Heart right ventricle (tissue), 16 donors: ENCODE measurements around the gene SPC24. TPM values are rescaled to one million over a fixed set of nuclear protein-coding genes. Genes with fewer than 3 reads are reported as not detected.

Source experiments
- ATAC-seq, 8 donors: fragments of 200-7000 bp; cut with Tn5 transposase; one replicate each; pipeline ENCODE4 v1.9.1; 2020; ENCODE audit warnings: mild to moderate bottlenecking in 8 of 8, moderate library complexity in 8 of 8, moderate number of reproducible peaks in 1 of 8
- DNase-seq, 2 donors: peaks; one replicate each; pipeline ENCODE4 v3.0.0-alpha.2; 2020
- H3K27ac ChIP-seq, 10 donors: fragments of 200-600 bp; sonication (generic) in 2 of 10; one replicate each; pipeline versions ENCODE4 v1.5.0 to v1.8.0; 2020 to 2022; ENCODE audit warnings: mild to moderate bottlenecking in 3 of 10
- H3K27me3 ChIP-seq, 7 donors: fragments of 200-600 bp; one replicate each; pipeline ENCODE4 v1.8.0; 2021 to 2022; ENCODE audit warnings: mild to moderate bottlenecking in 2 of 7
- H3K36me3 ChIP-seq, 9 donors: fragments of 200-600 bp; sonication (generic) in 1 of 9; one replicate each; pipeline versions ENCODE4 v1.5.0 to v1.8.0; 2020 to 2022; ENCODE audit warnings: mild to moderate bottlenecking in 2 of 9
- H3K4me1 ChIP-seq, 9 donors: fragments of 200-600 bp; sonication (generic) in 1 of 9; one replicate each; pipeline versions ENCODE4 v1.5.0 to v1.8.0; 2020 to 2022; ENCODE audit warnings: mild to moderate bottlenecking in 4 of 9
- H3K4me3 ChIP-seq, 10 donors: fragments of 200-600 bp; sonication (generic) in 2 of 10; one replicate each; pipeline versions ENCODE4 v1.5.0 to v1.8.0; 2020 to 2022; ENCODE audit warnings: mild to moderate bottlenecking in 7 of 10, moderate library complexity in 2 of 10
- H3K9me3 ChIP-seq, 11 donors: fragments of 200-600 bp in 10 of 11; sonication (generic) in 2 of 11; one replicate each; pipeline versions ENCODE4 v1.5.0 to v1.8.0; 2013 to 2022; ENCODE audit warnings: mild to moderate bottlenecking in 2 of 11, control low read depth in 1 of 11, moderate library complexity in 1 of 11
- WGBS, 2 donors: extraction: QIAGEN DNeasy Blood & Tissue Kit; methylation state at CpG; one replicate each; pipeline ENCODE4 v1.1.7; 2013; ENCODE audit warnings: inconsistent platforms in 1 of 2; 5-methylcytosine and 5-hydroxymethylcytosine counted together
- intact Hi-C, 10 donors: fragments of 100-400 bp; cut with DNase I; formaldehyde crosslinking; loops; one replicate each; pipeline versions ENCODE4 v1.11.1 to v1.14.2; 2022
- polyA plus RNA-seq, 2 donors: library from polyadenylated mRNA; stranded (reverse); fragments of 200-250 nt; gene quantifications; one replicate each; pipeline ENCODE4 v1.2.3, GENCODE V29; 2013
- total RNA-seq, 10 donors: library from RNA; stranded (reverse); fragmentation: NEBNext Ultra II Directional in 3 of 10; extraction: Animal tissue kit (Norgen Biotek cat#: 25700) in 3 of 10; gene quantifications; one replicate each; pipeline versions ENCODE4 v1.2.1 to v1.2.4, GENCODE V29; 2021 to 2023
- TF ChIP-seq, protein P1 (sequence below), 9 donors: fragments of 200-600 bp; sonication (generic) in 2 of 9; IDR thresholded peaks; one replicate each; pipeline versions ENCODE4 v1.5.0 to v1.8.0; 2021 to 2022; ENCODE audit warnings: antibody characterized with exemption in 9 of 9, mild to moderate bottlenecking in 5 of 9, moderate library complexity in 1 of 9
- donor health status: Arrhythmogenic right ventricular cardiomyopathy.
- donor health status: ischemic (EF 13 %, LVEDD 7.1; RV severe dilation, severe dysfunction).
- donor health status: healthy with polysubstance abuse.
- donor health status: DM: no; HTN: yes; CAD: no.
- donor health status: DM: no; HTN: no; CAD: no.
- donor health status: ischemic (EF 25% LVEDD 6.9; RV normal size, moderate dysfunction).
- donor health status: ischemic (EF 25% LVEDD 5.7; RV mildly dilated, moderate dysfunction).
- donor health status: healthy.
- donor health status: DM: yes; HTN: yes; CAD: no.
- donor health status: Ischemic cardiomyopathy.
- donor health status: ischemic (EF 35%, LVEDD 5.7; RV mildly dilated, moderate dysfunction).
- donor health status: nonischemic (EF 11% LVEDD 7.7; RV severe dilation, severe dysfunction).
- donor health status: DM: yes; HTN: yes; CAD: no.
- donor health status: PGD.
- donor health status: ischemic (EF 29% LVEDD 5.4; RV normal size, mild dysfunction).
- donor health status: nonischemic (EF 23%, LVEDD 6.1; RV moderate dilation, normal function).

SPC24 gene
- total and polyA plus RNA-seq, 12 donors = 0.93 to 8.5 (median 3.2) TPM

DNA sequence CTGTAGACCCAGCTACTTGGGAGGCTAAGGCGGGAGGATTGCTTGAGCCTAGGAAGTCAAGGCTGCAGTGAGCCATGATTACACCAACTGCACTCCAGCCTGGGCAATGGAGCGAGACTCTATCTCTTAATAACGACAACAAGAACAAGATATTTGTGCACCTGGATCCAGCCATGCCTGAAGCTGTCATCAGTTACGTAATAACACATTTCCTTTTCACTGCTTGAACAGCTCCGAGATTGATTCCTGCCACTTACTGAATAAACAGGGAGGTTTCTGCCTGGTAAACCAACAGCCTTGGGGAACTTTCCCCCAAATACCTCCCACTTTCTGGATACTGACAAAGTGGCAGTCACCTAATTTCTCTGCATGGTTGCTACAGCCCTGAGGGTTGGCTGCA lies 36.4 kb upstream of the SPC24 start:
- TF ChIP-seq, protein P1, sequence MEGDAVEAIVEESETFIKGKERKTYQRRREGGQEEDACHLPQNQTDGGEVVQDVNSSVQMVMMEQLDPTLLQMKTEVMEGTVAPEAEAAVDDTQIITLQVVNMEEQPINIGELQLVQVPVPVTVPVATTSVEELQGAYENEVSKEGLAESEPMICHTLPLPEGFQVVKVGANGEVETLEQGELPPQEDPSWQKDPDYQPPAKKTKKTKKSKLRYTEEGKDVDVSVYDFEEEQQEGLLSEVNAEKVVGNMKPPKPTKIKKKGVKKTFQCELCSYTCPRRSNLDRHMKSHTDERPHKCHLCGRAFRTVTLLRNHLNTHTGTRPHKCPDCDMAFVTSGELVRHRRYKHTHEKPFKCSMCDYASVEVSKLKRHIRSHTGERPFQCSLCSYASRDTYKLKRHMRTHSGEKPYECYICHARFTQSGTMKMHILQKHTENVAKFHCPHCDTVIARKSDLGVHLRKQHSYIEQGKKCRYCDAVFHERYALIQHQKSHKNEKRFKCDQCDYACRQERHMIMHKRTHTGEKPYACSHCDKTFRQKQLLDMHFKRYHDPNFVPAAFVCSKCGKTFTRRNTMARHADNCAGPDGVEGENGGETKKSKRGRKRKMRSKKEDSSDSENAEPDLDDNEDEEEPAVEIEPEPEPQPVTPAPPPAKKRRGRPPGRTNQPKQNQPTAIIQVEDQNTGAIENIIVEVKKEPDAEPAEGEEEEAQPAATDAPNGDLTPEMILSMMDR (IDR thresholded peaks at IDR 0.05) = no peak
- Histone ChIP-seq H3K4me3 (peak overlapping the region in 4 of 10 donors; percentile 3 to 7 (median 6)), H3K9me3 (no peaks in the 10 kb centered on the region), H3K4me1 (peaks cover 31 to 98% (median 91%) of the 10 kb centered on the region in 9 donors), H3K27me3 (peaks cover 0 to 7% (median 0%) of the 10 kb centered on the region in 7 donors), H3K27ac (peak overlapping the region in 9 of 10 donors; percentile 28 to 97 (median 75)), H3K36me3 (peaks cover 7 to 84% (median 40%) of the 10 kb centered on the region in 9 donors)
- 64 to 72% methylated on average over 5 of the region's 5 CpGs for WGBS, 2 donors
- ATAC-seq (no peak), DNase-seq (no peak)
- intact Hi-C loops = loop anchor here in 3 of 10 donors (2.0 to 5.0 kb wide), 3 partner anchors 27 to 49 kb away; partner anchors contain the start of gene SPC24 (in 1 of the 3)

DNA sequence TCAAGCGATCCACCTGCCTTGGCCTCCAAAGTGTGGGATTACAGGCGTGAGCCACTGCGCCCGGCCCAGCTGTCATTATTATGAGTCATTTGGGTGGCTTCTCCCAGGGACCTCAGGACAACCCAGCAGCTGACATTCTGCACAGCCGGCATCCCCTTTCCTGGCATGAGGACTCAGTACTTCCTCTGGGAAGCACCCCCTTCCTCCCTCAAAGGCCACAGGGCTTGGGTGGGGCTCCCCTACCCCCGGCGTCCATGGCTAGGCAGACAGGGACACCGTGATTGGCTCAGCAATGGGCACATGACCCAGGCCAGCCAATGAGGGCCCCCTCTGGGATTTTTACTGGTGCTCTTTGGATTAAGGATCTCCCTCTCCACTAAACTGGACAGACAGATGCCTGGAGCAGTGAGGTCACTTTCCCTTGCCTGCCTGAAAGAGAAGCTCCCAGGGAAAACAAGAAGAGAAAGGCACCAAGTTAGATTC lies 35.7 kb upstream of the SPC24 start:
- TF ChIP-seq, protein P1 (IDR thresholded peaks at IDR 0.05) = no peak
- WGBS, 2 donors = 32 to 35% methylated on average over 8 of the region's 8 CpGs
- intact Hi-C loops = loop anchor here in 3 of 10 donors (2.0 to 5.0 kb wide), 3 partner anchors 27 to 49 kb away; partner anchors contain the start of gene SPC24 (in 1 of the 3)
- Histone ChIP-seq H3K27me3 (peaks cover 0 to under 1% (median 0%) of the 10 kb centered on the region in 7 donors), H3K36me3 (peaks cover 7 to 90% (median 46%) of the 10 kb centered on the region in 9 donors), H3K4me3 (peak overlapping the region in 2 of 10 donors; percentile 3 to 7), H3K9me3 (no peaks in the 10 kb centered on the region), H3K4me1 (peaks cover 31 to 93% (median 85%) of the 10 kb centered on the region in 9 donors), H3K27ac (peak overlapping the region; percentile 9 to 97 (median 74))
- ATAC-seq (peak; percentile 66 to 91 (median 76)), DNase-seq (peak; percentile 72 to 85)

DNA sequence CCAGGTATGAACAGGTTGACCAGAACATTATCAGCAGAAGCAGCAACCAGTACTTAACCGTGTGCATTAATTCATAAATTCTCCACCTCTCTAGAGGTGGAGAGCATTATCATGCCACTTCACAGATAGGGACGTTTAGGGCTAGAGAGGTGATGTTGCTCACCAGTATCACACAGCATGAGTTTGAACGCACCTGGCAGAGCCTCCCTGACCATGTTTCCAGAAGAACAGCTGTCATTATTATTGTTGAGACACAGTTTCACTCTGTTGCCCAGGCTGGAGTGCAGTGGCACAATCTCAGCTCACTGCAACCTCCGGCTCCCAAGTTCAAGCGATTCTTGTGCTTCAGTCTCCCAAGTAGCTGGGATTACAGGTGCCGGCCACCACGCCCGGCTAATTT lies 34.9 kb upstream of the SPC24 start:
- 75 to 78% methylated on average over 8 of the region's 8 CpGs for whole genome bisulfite sequencing, 2 donors
- Histone ChIP-seq H3K9me3 (no peaks in the 10 kb centered on the region), H3K4me3 (peak overlapping the region in 1 of 10 donors; percentile 1), H3K27ac (peak overlapping the region; percentile 53 to 97 (median 74)), H3K27me3 (no peaks in the 10 kb centered on the region), H3K36me3 (peaks cover 7 to 99% (median 53%) of the 10 kb centered on the region in 9 donors), H3K4me1 (peaks cover 31 to 89% (median 77%) of the 10 kb centered on the region in 9 donors)
- TF ChIP-seq, protein P1 (IDR thresholded peaks at IDR 0.05) = no peak
- ATAC-seq (no peak), DNase-seq (no peak)
- intact Hi-C loops = loop anchor here in 3 of 10 donors (2.0 to 5.0 kb wide), 3 partner anchors 26 to 48 kb away; partner anchors contain the start of gene SPC24 (in 1 of the 3)

DNA sequence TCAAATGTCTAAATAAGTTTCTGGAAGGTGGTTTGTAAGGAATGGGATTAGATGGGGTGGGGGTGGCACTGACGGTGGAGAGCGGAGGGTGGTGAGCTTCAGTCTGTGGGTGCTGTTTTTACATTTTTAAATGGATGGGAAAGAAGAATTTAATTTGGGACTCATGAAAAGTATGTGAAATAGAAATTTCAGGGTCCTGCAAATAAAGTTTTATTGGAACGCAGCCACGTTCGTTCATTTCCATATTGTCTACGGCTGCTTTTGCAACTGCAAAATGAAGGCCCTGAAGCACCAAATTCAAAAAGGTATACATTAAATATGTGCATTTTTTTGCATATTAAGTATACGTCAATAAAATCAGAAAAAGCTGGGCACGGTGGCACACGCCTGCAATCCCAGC lies 31.9 kb upstream of the SPC24 start:
- Histone ChIP-seq H3K9me3 (peaks cover 0 to 5% (median 0%) of the 10 kb centered on the region in 11 donors), H3K4me1 (peaks cover 15 to 79% (median 59%) of the 10 kb centered on the region in 9 donors), H3K36me3 (peaks cover 0 to 99% (median 50%) of the 10 kb centered on the region in 9 donors), H3K27ac (peak overlapping the region in 4 of 10 donors; percentile 6 to 97 (median 36)), H3K4me3 (no peak overlapping the region), H3K27me3 (no peaks in the 10 kb centered on the region)
- intact Hi-C loops = no loop called here
- 94% methylated on average over 9 of the region's 9 CpGs for WGBS, 2 donors
- TF ChIP-seq, protein P1 (IDR thresholded peaks at IDR 0.05) = no peak
- DNase-seq (no peak), ATAC-seq (no peak)
